SH-SY5Y (cell line): Measurements from ENCODE around the gene MFAP2.

Experiments used
- GATA2 ChIP-seq: IDR thresholded peaks from 2 replicates; pipeline ENCODE4 v1.6.1; 2011; ENCODE audit warnings: mild to moderate bottlenecking, low read depth, low read length
- GATA3 ChIP-seq: IDR thresholded peaks from 2 replicates; pipeline ENCODE4 v1.6.1; 2011; ENCODE audit warnings: low read depth, mild to moderate bottlenecking, low read length, moderate library complexity

DNA sequence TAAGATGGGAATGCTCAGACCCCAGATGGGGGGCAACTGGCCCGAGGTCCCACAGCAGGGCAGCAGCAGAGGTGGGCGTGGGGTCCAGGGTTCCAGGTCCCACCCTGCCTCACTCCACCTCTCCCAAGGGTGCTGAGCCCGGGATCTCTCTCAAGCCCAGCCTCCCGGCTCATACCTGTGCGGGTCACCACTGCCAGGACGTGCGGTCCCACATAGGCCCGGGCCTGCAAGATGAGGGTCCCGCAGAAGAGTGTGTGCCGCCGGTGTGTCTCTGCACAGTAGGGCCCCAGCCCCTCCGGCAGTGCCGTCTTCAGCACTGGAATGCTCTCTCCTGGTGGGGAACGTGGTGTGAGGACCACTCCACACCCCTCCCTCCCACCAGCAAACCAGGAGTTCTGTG, 16.4 kb upstream of the MFAP2 start:
- no peak for TF ChIP-seq GATA2
- no peak for TF ChIP-seq GATA3
